Epidermal melanocyte (primary cell): ENCODE results near the gene CACNG3.
"Not testable (repeated sequence)": the region's sequence is repeated elsewhere in the genome, so short reads cannot be mapped to it uniquely, and the experiment has no call there.

ENCODE experiments used
- DNase-seq: peaks from one replicate; pipeline ENCODE4 v3.0.0; 2011; ENCODE audit warnings: low spot score; ENCODE audit not compliant: insufficient read length

CACNG3 gene

GRCh38 chr16:24332178-24332577 is 76.0 kb downstream of the CACNG3 start:
- no peak for DNase-seq

GRCh38 chr16:24332582-24333090 is 76.5 kb downstream of the CACNG3 start:
- DNase-seq = no peak

- no peak for DNase-seq
Observed at GRCh38 chr16:24336491-24336890, 80.4 kb downstream of the CACNG3 start.

- DNase-seq = no peak
Observed at GRCh38 chr16:24337013-24337412, 80.9 kb downstream of the CACNG3 start.

- DNase-seq = not testable (repeated sequence)
Observed at GRCh38 chr16:24343829-24344228, 87.7 kb downstream of the CACNG3 start.

GRCh38 chr16:24344784-24345183 is 88.6 kb downstream of the CACNG3 start:
- DNase-seq = no peak

- no peak for DNase-seq
Observed at GRCh38 chr16:24345704-24346103, 89.6 kb downstream of the CACNG3 start.

GRCh38 chr16:24346734-24347133 is 90.6 kb downstream of the CACNG3 start:
- no peak for DNase-seq

GRCh38 chr16:24347556-24347955 is 91.4 kb downstream of the CACNG3 start:
- DNase-seq = no peak

- DNase-seq = no peak
Observed at GRCh38 chr16:24348545-24349290, 92.6 kb downstream of the CACNG3 start.

- DNase-seq = no peak
Observed at GRCh38 chr16:24349320-24349719, 93.2 kb downstream of the CACNG3 start.

GRCh38 chr16:24352746-24353145 is 96.6 kb downstream of the CACNG3 start:
- DNase-seq = no peak

- DNase-seq = no peak
Observed at GRCh38 chr16:24353622-24354021, 97.5 kb downstream of the CACNG3 start.

GRCh38 chr16:24357511-24357910 is 101.4 kb downstream of the CACNG3 start:
- DNase-seq = no peak

- no peak for DNase-seq
Observed at GRCh38 chr16:24358117-24358516, 102.0 kb downstream of the CACNG3 start.

GRCh38 chr16:24359490-24359889 is 103.4 kb downstream of the CACNG3 start:
- DNase-seq = no peak

GRCh38 chr16:24360936-24361335 is 104.8 kb downstream of the CACNG3 start:
- no peak for DNase-seq

GRCh38 chr16:24364596-24364995 is 108.5 kb downstream of the CACNG3 start:
- DNase-seq = no peak

GRCh38 chr16:24367186-24367710 is 111.1 kb downstream of the CACNG3 start:
- DNase-seq = no peak

GRCh38 chr16:24372824-24373223 is 116.7 kb downstream of the CACNG3 start:
- no peak for DNase-seq

- DNase-seq = no peak
Observed at GRCh38 chr16:24378999-24379398, 122.9 kb downstream of the CACNG3 start.

GRCh38 chr16:24381470-24382118 is 125.5 kb downstream of the CACNG3 start:
- DNase-seq = no peak
